Mesendoderm (in vitro differentiated cells): ENCODE measurements around the gene DOK6.

Experiments
- DNase-seq: peaks from one replicate; pipeline ENCODE4 v3.0.0; 2013
- H2AK5ac ChIP-seq: 2 replicates; pipeline ENCODE4 v1.6.1; 2013; ENCODE audit warnings: low read length, inconsistent platforms
- H2BK120ac ChIP-seq: 2 replicates; pipeline ENCODE4 v1.6.1; 2013; ENCODE audit warnings: low read depth, mild to moderate bottlenecking, low read length, moderate library complexity, mixed read lengths
- H2BK15ac ChIP-seq: replicated peaks from 2 replicates; pipeline ENCODE4 v1.6.1; 2013; ENCODE audit warnings: low read depth, mild to moderate bottlenecking, moderate library complexity
- H2BK5ac ChIP-seq: 2 replicates; pipeline ENCODE4 v1.6.1; 2013; ENCODE audit warnings: low read length, inconsistent platforms
- H3K18ac ChIP-seq: 2 replicates; pipeline ENCODE4 v1.6.1; 2013; ENCODE audit warnings: mild to moderate bottlenecking, low read length, mixed read lengths
- H3K23ac ChIP-seq: one replicate; pipeline ENCODE4 v1.6.1; 2013; ENCODE audit warnings: low read length
- H3K27ac ChIP-seq: 2 replicates; pipeline ENCODE4 v1.5.1; 2013; ENCODE audit warnings: low read depth, mild to moderate bottlenecking, inconsistent platforms, low read length, moderate library complexity
- H3K27me3 ChIP-seq: 2 replicates; pipeline ENCODE4 v1.6.1; 2013; ENCODE audit warnings: low read length, control low read depth, mild to moderate bottlenecking, inconsistent platforms; ENCODE audit not compliant: insufficient read depth, poor library complexity
- H3K36me3 ChIP-seq: 2 replicates; pipeline ENCODE4 v1.6.1; 2013; ENCODE audit warnings: low read length, inconsistent platforms; ENCODE audit not compliant: control insufficient read depth, insufficient read depth
- H3K4ac ChIP-seq: one replicate; pipeline ENCODE4 v1.6.1; 2013; ENCODE audit warnings: low read depth, mild to moderate bottlenecking, low read length, moderate library complexity
- H3K4me1 ChIP-seq: 2 replicates; pipeline ENCODE4 v1.6.1; 2013; ENCODE audit warnings: low read depth, low read length, inconsistent platforms; ENCODE audit not compliant: control insufficient read depth
- H3K4me2 ChIP-seq: 2 replicates; pipeline ENCODE4 v1.6.1; 2013; ENCODE audit warnings: low read length
- H3K4me3 ChIP-seq: 2 replicates; pipeline ENCODE4 v1.5.1; 2013; ENCODE audit warnings: mild to moderate bottlenecking, low read length
- H3K56ac ChIP-seq: one replicate; pipeline ENCODE4 v1.6.1; 2013; ENCODE audit warnings: low read length
- H3K79me1 ChIP-seq: 2 replicates; pipeline ENCODE4 v1.6.1; 2013; ENCODE audit warnings: low read length, inconsistent platforms
- H3K79me2 ChIP-seq: 2 replicates; pipeline ENCODE4 v1.6.1; 2013; ENCODE audit warnings: mild to moderate bottlenecking, low read length; ENCODE audit not compliant: control insufficient read depth, insufficient read depth
- H3K9ac ChIP-seq: 2 replicates; pipeline ENCODE4 v1.6.1; 2013; ENCODE audit warnings: low read length, inconsistent platforms
- H4K5ac ChIP-seq: one replicate; pipeline ENCODE4 v1.6.1; 2013; ENCODE audit warnings: low read length
- H4K8ac ChIP-seq: one replicate; pipeline ENCODE4 v1.6.1; 2013; ENCODE audit warnings: low read depth, mild to moderate bottlenecking, control low read depth, low read length, moderate library complexity
- WGBS: extraction: QIAGEN DNeasy Blood & Tissue Kit; methylation state at CpG from one replicate; pipeline ENCODE4 v1.1.7; 2013; ENCODE audit warnings: low lambda C conversion rate, missing lambda C conversion rate; ENCODE audit not compliant: insufficient coverage; ENCODE audit errors: extremely low coverage; 5-methylcytosine and 5-hydroxymethylcytosine counted together

DOK6 gene

DNA sequence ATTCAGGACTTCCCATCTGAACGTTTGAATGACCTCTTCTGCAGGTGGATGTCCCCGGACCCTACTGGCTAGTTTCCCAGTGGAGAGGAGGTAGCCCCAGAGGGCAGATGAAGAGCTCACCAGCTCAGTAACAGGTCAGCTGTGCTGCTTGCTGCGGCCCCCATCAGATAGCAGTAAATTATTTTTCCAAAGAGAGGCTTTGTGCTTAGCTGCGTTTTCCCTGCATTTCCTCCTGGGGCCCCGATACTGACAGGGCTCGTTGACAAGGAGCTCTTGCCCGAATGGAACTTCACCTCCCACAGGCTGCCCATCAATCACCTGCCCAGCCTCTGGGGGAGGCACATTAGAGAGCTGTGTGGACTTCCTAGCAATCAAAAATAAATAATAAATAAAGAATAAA is 185.8 kb downstream of the DOK6 start:
- no peak overlapping the region for H3K27ac ChIP-seq
- DNase-seq, result no peak
- no peaks in the 10 kb centered on the region for H3K27me3 ChIP-seq
- H2AK5ac ChIP-seq, result no peak overlapping the region
- no peaks in the 10 kb centered on the region for H3K36me3 ChIP-seq
- H4K5ac ChIP-seq, result no peak overlapping the region
- H3K4me2 ChIP-seq, result no peak overlapping the region
- no peak overlapping the region for H3K56ac ChIP-seq
- no peak overlapping the region for H3K23ac ChIP-seq
- no peaks in the 10 kb centered on the region for H3K79me1 ChIP-seq
- H4K8ac ChIP-seq, result no peak overlapping the region
- no peak overlapping the region for H2BK15ac ChIP-seq
- H2BK5ac ChIP-seq, result no peak overlapping the region
- WGBS, result no CpG with 5 or more reads among the region's 7 CpGs
- H2BK120ac ChIP-seq, result no peak overlapping the region
- no peak overlapping the region for H3K4me3 ChIP-seq
- H3K18ac ChIP-seq, result no peak overlapping the region
- H3K79me2 ChIP-seq, result no peaks in the 10 kb centered on the region
- no peak overlapping the region for H3K9ac ChIP-seq
- H3K4me1 ChIP-seq, result no peaks in the 10 kb centered on the region
- no peak overlapping the region for H3K4ac ChIP-seq

DNA sequence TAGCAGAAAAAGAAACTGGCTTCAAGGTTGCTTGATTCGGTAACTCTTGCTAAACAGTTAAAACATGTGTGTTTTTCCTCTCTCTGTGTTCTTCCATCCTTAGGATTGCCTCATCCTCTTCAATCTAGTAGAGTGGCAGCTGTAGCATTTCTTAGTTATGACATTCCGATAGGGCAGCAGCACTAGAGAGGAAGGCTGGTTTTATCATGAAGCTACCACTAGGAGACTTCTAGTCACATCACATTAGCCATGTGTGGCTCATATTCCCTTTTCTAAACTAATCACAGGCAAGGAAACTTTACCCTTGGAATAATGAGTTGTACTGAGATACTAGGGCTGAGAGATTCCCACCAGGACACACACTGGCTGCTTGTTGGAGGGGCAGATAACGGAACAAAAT is 187.6 kb downstream of the DOK6 start:
- Histone ChIP-seq H3K36me3 (no peaks in the 10 kb centered on the region), H3K27ac (no peak overlapping the region), H2BK120ac (no peak overlapping the region), H3K23ac (no peak overlapping the region), H3K4ac (no peak overlapping the region), H3K4me3 (no peak overlapping the region), H4K8ac (no peak overlapping the region), H2AK5ac (no peak overlapping the region), H3K56ac (no peak overlapping the region), H2BK5ac (no peak overlapping the region), H2BK15ac (no peak overlapping the region), H3K79me1 (no peaks in the 10 kb centered on the region), H3K9ac (no peak overlapping the region), H4K5ac (no peak overlapping the region), H3K27me3 (no peaks in the 10 kb centered on the region), H3K79me2 (no peaks in the 10 kb centered on the region), H3K4me2 (no peak overlapping the region), H3K4me1 (no peaks in the 10 kb centered on the region), H3K18ac (no peak overlapping the region)
- DNase-seq, result peak; percentile 44
- WGBS, result no CpG with 5 or more reads among the region's 3 CpGs

DNA sequence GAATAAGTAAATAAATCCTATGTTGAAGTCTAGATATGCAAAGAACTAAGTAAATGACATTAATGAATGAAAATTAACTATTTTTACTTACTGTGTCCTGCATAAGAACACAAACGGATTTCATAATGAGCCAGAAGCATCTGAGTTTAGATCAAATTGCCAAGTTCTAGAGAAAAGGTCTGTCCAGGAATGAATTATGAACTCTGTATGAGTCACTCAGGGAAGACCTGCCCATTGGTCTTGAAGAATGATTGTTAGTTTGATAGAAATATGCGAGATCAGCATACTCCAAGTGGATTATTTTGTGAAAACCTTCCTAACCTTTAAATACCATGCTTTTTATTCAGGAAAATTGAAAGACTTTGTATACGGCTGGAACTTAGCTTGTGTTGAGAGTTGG is 189.5 kb downstream of the DOK6 start:
- H3K18ac ChIP-seq, result no peak overlapping the region
- H2BK120ac ChIP-seq, result no peak overlapping the region
- H3K27me3 ChIP-seq, result no peaks in the 10 kb centered on the region
- no peaks in the 10 kb centered on the region for H3K4me1 ChIP-seq
- H3K9ac ChIP-seq, result no peak overlapping the region
- DNase-seq, result no peak
- no peak overlapping the region for H2BK5ac ChIP-seq
- no peak overlapping the region for H3K23ac ChIP-seq
- H3K79me1 ChIP-seq, result no peaks in the 10 kb centered on the region
- no peak overlapping the region for H4K5ac ChIP-seq
- no peak overlapping the region for H4K8ac ChIP-seq
- no peak overlapping the region for H3K4me3 ChIP-seq
- no peak overlapping the region for H3K4me2 ChIP-seq
- no peaks in the 10 kb centered on the region for H3K36me3 ChIP-seq
- no peak overlapping the region for H3K27ac ChIP-seq
- H2BK15ac ChIP-seq, result no peak overlapping the region
- no peaks in the 10 kb centered on the region for H3K79me2 ChIP-seq
- H3K56ac ChIP-seq, result no peak overlapping the region
- no peak overlapping the region for H2AK5ac ChIP-seq
- no peak overlapping the region for H3K4ac ChIP-seq
- WGBS, result no CpG with 5 or more reads among the region's 3 CpGs

DNA sequence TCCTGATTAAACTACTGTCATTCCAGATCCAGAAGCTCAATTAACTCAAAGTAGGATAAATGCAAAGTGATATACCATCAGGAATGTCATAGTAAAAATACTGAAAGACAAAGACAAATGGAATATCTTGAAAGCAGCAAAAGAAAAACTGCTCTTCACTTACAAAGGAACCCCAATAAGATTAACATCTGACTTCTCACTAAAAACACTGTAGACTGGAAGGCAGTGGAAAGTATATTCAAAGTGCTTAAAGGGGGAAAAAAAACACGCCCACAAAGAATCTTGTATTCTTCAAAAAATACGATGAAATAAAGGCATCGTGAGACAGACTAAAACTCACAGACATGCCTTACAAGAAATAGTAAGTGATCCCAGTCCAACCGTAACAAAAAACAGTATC is 195.7 kb downstream of the DOK6 start:
- H3K9ac ChIP-seq, result no peak overlapping the region

DNA sequence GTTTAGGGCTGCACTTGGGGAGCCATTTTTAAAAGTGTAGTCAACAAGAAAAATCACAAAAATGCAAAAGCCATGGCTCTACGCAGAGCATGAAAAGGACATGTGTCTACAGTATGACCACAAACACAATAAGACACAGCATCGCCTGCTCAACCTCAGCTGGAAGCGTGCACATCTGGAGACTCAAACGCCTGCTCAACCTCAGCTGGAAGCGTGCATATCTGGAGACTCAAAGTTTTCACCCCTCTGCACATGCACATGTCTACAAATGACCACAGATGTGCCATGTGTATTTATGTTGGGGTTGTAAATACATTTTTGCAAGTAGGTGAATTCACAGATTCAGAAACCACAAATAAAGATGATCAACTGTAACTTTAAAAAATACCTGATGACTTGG is 196.9 kb downstream of the DOK6 start:
- Histone ChIP-seq H3K4me1 (no peaks in the 10 kb centered on the region), H3K23ac (no peak overlapping the region), H3K27ac (no peak overlapping the region), H2BK120ac (no peak overlapping the region), H3K56ac (no peak overlapping the region), H3K4ac (no peak overlapping the region), H3K4me3 (no peak overlapping the region), H4K5ac (no peak overlapping the region), H2BK5ac (no peak overlapping the region), H4K8ac (no peak overlapping the region), H3K79me2 (no peaks in the 10 kb centered on the region), H3K36me3 (no peaks in the 10 kb centered on the region), H2BK15ac (no peak overlapping the region), H3K18ac (no peak overlapping the region), H3K4me2 (no peak overlapping the region), H3K79me1 (no peaks in the 10 kb centered on the region), H3K27me3 (no peaks in the 10 kb centered on the region), H3K9ac (no peak overlapping the region), H2AK5ac (no peak overlapping the region)
- DNase-seq, result no peak
- no CpG with 5 or more reads among the region's 5 CpGs for WGBS

More for the DNA sequence above, 195.7 kb downstream of the DOK6 start:
- Histone ChIP-seq H3K27ac (no peak overlapping the region), H3K4me3 (no peak overlapping the region), H3K4me2 (no peak overlapping the region), H2BK15ac (no peak overlapping the region), H4K5ac (no peak overlapping the region), H2AK5ac (no peak overlapping the region), H4K8ac (no peak overlapping the region), H3K18ac (no peak overlapping the region), H3K4me1 (no peaks in the 10 kb centered on the region), H3K56ac (no peak overlapping the region), H2BK120ac (no peak overlapping the region), H3K79me2 (no peaks in the 10 kb centered on the region), H3K27me3 (no peaks in the 10 kb centered on the region), H3K36me3 (no peaks in the 10 kb centered on the region), H3K79me1 (no peaks in the 10 kb centered on the region), H3K4ac (no peak overlapping the region), H3K23ac (no peak overlapping the region), H2BK5ac (no peak overlapping the region)
- DNase-seq, result no peak
- no CpG with 5 or more reads among the region's 4 CpGs for WGBS

DNA sequence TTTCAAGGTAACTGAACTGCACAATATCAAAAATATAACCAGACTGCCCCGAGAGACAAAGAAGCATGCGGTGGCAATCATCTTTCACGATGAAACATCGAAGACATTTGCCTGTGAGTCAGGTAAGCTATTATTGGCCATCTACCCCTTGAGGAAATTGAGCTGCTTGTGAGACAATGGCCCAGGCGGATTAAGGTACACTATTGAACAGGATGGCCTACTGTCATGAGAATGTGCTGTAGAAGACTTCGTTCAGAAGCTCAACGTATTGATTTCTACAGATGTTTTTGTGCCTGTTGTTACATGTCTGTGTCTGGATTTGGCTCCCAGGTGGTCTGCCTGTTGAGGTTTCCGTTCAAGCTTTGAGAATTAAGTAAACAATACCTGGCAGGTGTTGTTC is 198.7 kb downstream of the DOK6 start:
- WGBS, result no CpG with 5 or more reads among the region's 8 CpGs

More for the DNA sequence above, 198.7 kb downstream of the DOK6 start:
- Histone ChIP-seq H3K27me3 (no peaks in the 10 kb centered on the region), H4K5ac (no peak overlapping the region), H3K79me2 (no peaks in the 10 kb centered on the region), H4K8ac (no peak overlapping the region), H3K4me3 (no peak overlapping the region), H3K4me1 (no peaks in the 10 kb centered on the region), H2AK5ac (no peak overlapping the region), H2BK15ac (no peak overlapping the region), H3K36me3 (no peaks in the 10 kb centered on the region), H2BK5ac (no peak overlapping the region), H3K79me1 (no peaks in the 10 kb centered on the region), H3K18ac (no peak overlapping the region), H3K56ac (no peak overlapping the region), H2BK120ac (no peak overlapping the region), H3K9ac (no peak overlapping the region), H3K4me2 (no peak overlapping the region), H3K23ac (no peak overlapping the region), H3K4ac (no peak overlapping the region), H3K27ac (no peak overlapping the region)
- DNase-seq, result no peak
